Measurements from ENCODE around the gene PSD4. TPM values are rescaled to one million over a fixed set of nuclear protein-coding genes. Genes with fewer than 3 reads are reported as not detected.

PSD4 gene
- total RNA-seq, 1 donor from 2014 or later = 11.2 TPM

DNA sequence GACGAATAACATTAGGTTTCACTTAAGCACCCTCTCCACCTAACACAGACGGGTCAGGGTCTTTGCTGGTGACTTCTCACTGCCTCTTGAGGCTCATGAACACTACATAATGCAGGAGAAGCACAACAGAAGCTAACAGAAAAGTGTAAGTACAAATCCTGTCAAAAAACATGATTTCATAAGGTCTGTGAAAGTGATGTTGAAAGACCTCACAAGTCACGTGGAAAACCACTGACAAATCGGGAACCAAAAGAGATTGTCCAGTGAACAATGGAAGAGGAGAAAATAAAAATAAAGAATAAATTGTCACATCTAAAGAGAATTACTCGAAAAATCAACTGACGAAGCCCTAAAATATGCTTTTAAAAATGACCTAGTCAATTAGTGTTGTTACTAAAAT lies 14.0 kb downstream of the PSD4 start:
- no peaks in the 10 kb centered on the region for H3K36me3 ChIP-seq
- no peak for DNase-seq (ENCODE audit: low spot score in 2 of 2)
- no peaks in the 10 kb centered on the region for H3K4me1 ChIP-seq
- intact Hi-C loops (cut with DNase I) = no loop called here
- H3K4me3 ChIP-seq = no peak overlapping the region
- no peak overlapping the region for H3K27ac ChIP-seq
- no peaks in the 10 kb centered on the region for H3K9me3 ChIP-seq
- TF ChIP-seq, protein P1, sequence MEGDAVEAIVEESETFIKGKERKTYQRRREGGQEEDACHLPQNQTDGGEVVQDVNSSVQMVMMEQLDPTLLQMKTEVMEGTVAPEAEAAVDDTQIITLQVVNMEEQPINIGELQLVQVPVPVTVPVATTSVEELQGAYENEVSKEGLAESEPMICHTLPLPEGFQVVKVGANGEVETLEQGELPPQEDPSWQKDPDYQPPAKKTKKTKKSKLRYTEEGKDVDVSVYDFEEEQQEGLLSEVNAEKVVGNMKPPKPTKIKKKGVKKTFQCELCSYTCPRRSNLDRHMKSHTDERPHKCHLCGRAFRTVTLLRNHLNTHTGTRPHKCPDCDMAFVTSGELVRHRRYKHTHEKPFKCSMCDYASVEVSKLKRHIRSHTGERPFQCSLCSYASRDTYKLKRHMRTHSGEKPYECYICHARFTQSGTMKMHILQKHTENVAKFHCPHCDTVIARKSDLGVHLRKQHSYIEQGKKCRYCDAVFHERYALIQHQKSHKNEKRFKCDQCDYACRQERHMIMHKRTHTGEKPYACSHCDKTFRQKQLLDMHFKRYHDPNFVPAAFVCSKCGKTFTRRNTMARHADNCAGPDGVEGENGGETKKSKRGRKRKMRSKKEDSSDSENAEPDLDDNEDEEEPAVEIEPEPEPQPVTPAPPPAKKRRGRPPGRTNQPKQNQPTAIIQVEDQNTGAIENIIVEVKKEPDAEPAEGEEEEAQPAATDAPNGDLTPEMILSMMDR (IDR thresholded peaks at IDR 0.05) = no peak
- no peaks in the 10 kb centered on the region for H3K27me3 ChIP-seq

DNA sequence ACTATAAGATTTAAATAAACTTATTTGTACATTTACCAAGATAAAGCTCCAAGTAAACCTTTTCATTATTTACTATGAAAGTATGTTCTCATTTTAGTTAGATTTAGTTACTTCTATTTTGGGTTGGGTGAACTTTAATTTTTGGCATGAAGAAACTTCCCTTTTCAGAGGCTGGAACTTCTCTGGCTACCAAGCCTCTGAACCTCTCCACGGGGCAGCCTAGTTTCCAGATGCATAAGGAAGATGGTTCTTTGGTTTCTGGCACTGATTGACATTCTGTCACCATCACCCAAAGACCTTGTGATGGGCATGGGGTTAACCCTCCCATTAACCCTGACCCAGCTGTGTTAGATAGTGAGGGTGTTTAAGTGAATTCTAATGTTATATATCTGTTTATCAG lies 17.1 kb downstream of the PSD4 start:
- H3K9me3 ChIP-seq = no peaks in the 10 kb centered on the region
- DNase-seq (ENCODE audit: low spot score in 2 of 2) = no peak
- intact Hi-C loops (cut with DNase I) = no loop called here
- no peaks in the 10 kb centered on the region for H3K36me3 ChIP-seq
- no peaks in the 10 kb centered on the region for H3K4me1 ChIP-seq
- H3K27me3 ChIP-seq = no peaks in the 10 kb centered on the region
- no peak overlapping the region for H3K27ac ChIP-seq
- TF ChIP-seq, protein P1 (IDR thresholded peaks at IDR 0.05) = no peak
- no peak overlapping the region for H3K4me3 ChIP-seq

DNA sequence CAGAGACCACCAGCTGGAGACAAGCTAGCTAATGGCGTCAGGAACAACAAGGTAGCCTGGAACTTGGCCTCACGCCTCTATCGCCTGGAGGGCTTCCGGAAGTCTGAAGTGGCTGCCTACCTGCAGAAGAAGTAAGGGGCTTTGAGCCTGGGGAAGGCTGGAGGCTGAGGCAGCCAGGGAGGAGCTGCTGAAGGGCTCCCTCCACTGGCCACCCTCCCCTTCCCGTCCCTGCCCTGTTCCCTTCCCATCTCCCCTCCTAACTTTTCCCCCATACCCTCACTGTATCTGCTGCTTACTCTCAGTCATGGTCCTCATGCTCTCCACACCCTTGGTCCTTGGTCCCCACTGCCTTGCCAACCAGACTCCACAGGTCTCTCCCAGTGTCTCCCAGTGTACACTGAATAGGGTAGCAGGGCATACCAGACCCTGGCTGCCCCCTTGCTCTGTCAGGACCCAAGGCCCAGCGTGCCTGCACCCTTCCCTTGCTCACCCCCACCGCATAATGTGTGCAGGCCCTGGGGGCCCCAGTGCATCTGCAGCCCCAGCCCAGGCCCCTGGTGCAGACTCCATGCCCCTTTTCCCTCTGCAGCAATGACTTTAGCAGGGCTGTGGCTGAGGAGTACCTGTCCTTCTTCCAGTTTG lies 18.8 kb downstream of the PSD4 start:
- Histone ChIP-seq H3K9me3 (no peaks in the 10 kb centered on the region), H3K4me3 (no peak overlapping the region), H3K36me3 (no peaks in the 10 kb centered on the region), H3K27ac (no peak overlapping the region), H3K27me3 (no peaks in the 10 kb centered on the region), H3K4me1 (no peaks in the 10 kb centered on the region)
- intact Hi-C loops (cut with DNase I) = no loop called here
- TF ChIP-seq, protein P1 (IDR thresholded peaks at IDR 0.05) = no peak
- no peak for DNase-seq (ENCODE audit: low spot score in 2 of 2)

DNA sequence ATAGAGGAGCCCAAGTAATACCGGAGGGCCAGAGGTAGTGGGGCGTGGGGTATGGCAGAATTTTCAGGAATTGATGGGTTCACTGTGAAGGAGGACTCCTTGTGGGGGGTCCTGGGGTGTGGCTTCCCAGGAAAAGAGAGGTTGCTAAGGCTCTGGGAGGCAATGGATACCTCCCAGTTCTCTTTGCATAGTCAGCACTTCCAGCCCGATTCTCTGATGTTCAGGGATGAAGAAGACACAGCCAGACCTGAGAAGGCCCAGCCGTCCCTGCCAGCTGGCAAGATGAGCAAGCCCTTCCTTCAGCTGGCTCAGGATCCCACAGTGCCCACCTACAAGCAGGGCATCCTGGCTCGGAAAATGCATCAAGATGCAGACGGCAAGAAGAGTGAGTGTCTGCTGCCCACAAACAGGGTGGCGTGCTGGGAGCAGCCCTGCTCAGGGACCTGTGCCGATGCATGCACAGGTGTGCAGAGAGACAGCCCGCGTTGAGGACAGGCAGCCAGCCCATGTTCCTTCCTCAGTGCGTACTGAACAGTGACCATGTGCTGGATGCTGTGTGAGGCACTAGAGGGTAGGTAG lies 22.2 kb downstream of the PSD4 start:
- H3K9me3 ChIP-seq = no peaks in the 10 kb centered on the region
- no peaks in the 10 kb centered on the region for H3K4me1 ChIP-seq
- intact Hi-C loops (cut with DNase I) = no loop called here
- no peak overlapping the region for H3K4me3 ChIP-seq
- H3K36me3 ChIP-seq = no peaks in the 10 kb centered on the region
- no peaks in the 10 kb centered on the region for H3K27me3 ChIP-seq
- H3K27ac ChIP-seq = no peak overlapping the region
- DNase-seq (ENCODE audit: low spot score in 2 of 2) = no peak
- TF ChIP-seq, protein P1 (IDR thresholded peaks at IDR 0.05) = no peak

DNA sequence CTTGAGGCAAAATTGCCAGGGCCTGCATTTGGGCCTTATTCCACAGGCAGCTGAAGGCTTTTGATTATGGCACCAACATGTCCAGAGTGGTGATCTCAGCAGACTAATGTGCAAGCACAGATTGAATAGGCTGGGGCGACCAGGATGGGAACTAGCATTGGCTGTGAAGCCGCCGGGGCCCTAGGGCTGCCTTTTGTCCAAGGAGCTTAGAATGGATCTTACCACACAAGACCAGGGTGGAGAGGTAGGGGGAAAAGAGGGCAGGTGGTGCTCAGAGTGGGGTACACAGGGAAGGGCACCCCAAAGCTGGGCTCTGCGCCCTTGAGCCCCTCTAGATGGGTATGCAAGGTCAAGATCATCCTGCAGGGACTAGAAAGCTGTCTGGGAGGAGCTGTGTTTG lies 23.1 kb downstream of the PSD4 start:
- intact Hi-C loops (cut with DNase I) = no loop called here
- Histone ChIP-seq H3K9me3 (no peaks in the 10 kb centered on the region), H3K4me3 (no peak overlapping the region), H3K4me1 (no peaks in the 10 kb centered on the region), H3K36me3 (no peaks in the 10 kb centered on the region), H3K27me3 (no peaks in the 10 kb centered on the region), H3K27ac (no peak overlapping the region)
- TF ChIP-seq, protein P1 (IDR thresholded peaks at IDR 0.05) = no peak
- no peak for DNase-seq (ENCODE audit: low spot score in 2 of 2)
